Right cardiac atrium (tissue), 5 donors: ENCODE measurements around the gene OR6X1. TPM values are rescaled to one million over a fixed set of nuclear protein-coding genes. Genes with fewer than 3 reads are reported as not detected.
"Not testable (repeated sequence)": the region's sequence is repeated elsewhere in the genome, so short reads cannot be mapped to it uniquely, and the experiment has no call there.

Source experiments
- ATAC-seq, 2 donors: fragments of 200-7000 bp; cut with Tn5 transposase; one replicate each; pipeline versions ENCODE4 v1.8.0 to v1.9.1; 2020; ENCODE audit warnings: moderate library complexity in 2 of 2, mild to moderate bottlenecking in 1 of 2
- DNase-seq, 3 donors: peaks; one replicate each; pipeline ENCODE4 v3.0.0-alpha.2; 2020
- H3K27ac ChIP-seq: one replicate; pipeline ENCODE4 v1.5.1; 2013; ENCODE audit warnings: mild to moderate bottlenecking, low read length, control low read depth, moderate library complexity
- H3K27me3 ChIP-seq: one replicate; pipeline ENCODE4 v1.6.1; 2013; ENCODE audit not compliant: control insufficient read depth, insufficient read depth
- H3K4me1 ChIP-seq: one replicate; pipeline ENCODE4 v1.6.1; 2013; ENCODE audit warnings: low read length; ENCODE audit not compliant: control insufficient read depth, insufficient read depth
- H3K4me3 ChIP-seq: one replicate; pipeline ENCODE4 v1.5.1; 2013; ENCODE audit warnings: low read length, control low read depth
- H3K9me3 ChIP-seq: one replicate; pipeline ENCODE4 v1.6.1; 2013; ENCODE audit warnings: low read length; ENCODE audit not compliant: control insufficient read depth
- WGBS: extraction: QIAGEN DNeasy Blood & Tissue Kit; methylation state at CpG from one replicate; pipeline ENCODE4 v1.1.7; 2013; 5-methylcytosine and 5-hydroxymethylcytosine counted together
- intact Hi-C, 4 donors: fragments of 100-400 bp; cut with DNase I; formaldehyde crosslinking; loops; one replicate each; pipeline versions ENCODE4 v1.11.0 to v1.14.0; 2022 to 2023
- polyA plus RNA-seq: library from polyadenylated mRNA; stranded (reverse); fragments of 200-250 nt; gene quantifications from one replicate; pipeline ENCODE4 v1.2.3, GENCODE V29; 2013
- total RNA-seq, 4 donors: library from RNA; stranded (reverse); fragmentation: NEBNext Ultra II Directional; extraction: Animal tissue kit (Norgen Biotek cat#: 25700); gene quantifications; one replicate each; pipeline ENCODE4 v1.2.1, GENCODE V29; 2021
- donor health status: healthy with polysubstance abuse.
- donor health status: DM: no; HTN: yes; CAD: no.
- donor health status: DM: no; HTN: no; CAD: no.
- donor health status: DM: no; HTN: yes; CAD: no; lungs with severe emphysema.
- donor health status: DM: yes; HTN: yes; CAD: no.

Gene OR6X1
- total and polyA plus RNA-seq, 5 donors: not detected

GRCh38 chr11:123753110-123753509 is 1.2 kb downstream of the OR6X1 start:
- Histone ChIP-seq H3K4me1 (no peaks in the 10 kb centered on the region), H3K27ac (no peak overlapping the region), H3K4me3 (no peak overlapping the region), H3K27me3 (no peaks in the 10 kb centered on the region), H3K9me3 (no peaks in the 10 kb centered on the region)
- DNase-seq (no peak), ATAC-seq (no peak)
- intact Hi-C loops: no loop called here

- 71% methylated on average over 1 of the region's 1 CpG for WGBS
- Histone ChIP-seq H3K9me3 (no peaks in the 10 kb centered on the region), H3K4me3 (no peak overlapping the region), H3K27me3 (no peaks in the 10 kb centered on the region), H3K4me1 (no peaks in the 10 kb centered on the region), H3K27ac (no peak overlapping the region)
- DNase-seq (no peak), ATAC-seq (no peak)
- intact Hi-C loops: no loop called here
Measured at GRCh38 chr11:123751781-123752180, 2.5 kb downstream of the OR6X1 start.

- intact Hi-C loops, H3K4me3 ChIP-seq, H3K9me3 ChIP-seq, ATAC-seq, DNase-seq, H3K27me3 ChIP-seq, H3K4me1 ChIP-seq, H3K27ac ChIP-seq: not testable (repeated sequence)
- WGBS: 91% methylated on average over 2 of the region's 2 CpGs
Measured at GRCh38 chr11:123748349-123748748, 6.0 kb downstream of the OR6X1 start.

- Histone ChIP-seq H3K4me1 (no peaks in the 10 kb centered on the region), H3K27ac (no peak overlapping the region), H3K4me3 (no peak overlapping the region), H3K9me3 (no peaks in the 10 kb centered on the region), H3K27me3 (no peaks in the 10 kb centered on the region)
- intact Hi-C loops: no loop called here
- ATAC-seq: no peak
- no peak for DNase-seq
- 69% methylated on average over 2 of the region's 2 CpGs for WGBS
Measured at GRCh38 chr11:123745764-123746451, 8.4 kb downstream of the OR6X1 start.

- H3K27me3 ChIP-seq: no peaks in the 10 kb centered on the region
- intact Hi-C loops: no loop called here
- no peaks in the 10 kb centered on the region for H3K9me3 ChIP-seq
- ATAC-seq (no peak), DNase-seq (no peak)
- no peak overlapping the region for H3K27ac ChIP-seq
- WGBS: 49% methylated on average over 3 of the region's 3 CpGs
- peaks cover 4% of the 10 kb centered on the region for H3K4me1 ChIP-seq
- H3K4me3 ChIP-seq: peak overlapping the region; percentile 98
Measured at GRCh38 chr11:123742724-123743120, 11.6 kb downstream of the OR6X1 start.

- H3K27ac ChIP-seq: peak overlapping the region; percentile 80
- intact Hi-C loops: no loop called here
- H3K9me3 ChIP-seq: no peaks in the 10 kb centered on the region
- H3K27me3 ChIP-seq: no peaks in the 10 kb centered on the region
- ATAC-seq (peak in 1 of 2 donors; percentile 8), DNase-seq (no peak)
- H3K4me3 ChIP-seq: peak overlapping the region; percentile 98
- peaks cover 4% of the 10 kb centered on the region for H3K4me1 ChIP-seq
- 19% methylated on average over 12 of the region's 12 CpGs for WGBS
Measured at GRCh38 chr11:123742031-123742723, 12.1 kb downstream of the OR6X1 start.

GRCh38 chr11:123741159-123742030 is 12.9 kb downstream of the OR6X1 start, which contains the start of gene ZNF202:
Gene ZNF202, minus strand, starts transcription at chr11:123741660. Its CDS starts 10,772 bp downstream, at chr11:123730888.
- no peaks in the 10 kb centered on the region for H3K9me3 ChIP-seq
- DNase-seq: peak; percentile 94 to 97 (median 96)
- ATAC-seq: peak; percentile 99

GRCh38 chr11:123740787-123741158 is 13.5 kb downstream of the OR6X1 start:
- peak in 1 of 2 donors; percentile 2 for ATAC-seq

More at GRCh38 chr11:123741159-123742030, 12.9 kb downstream of the OR6X1 start, which contains the start of gene ZNF202:
- Histone ChIP-seq H3K4me1 (peaks cover 4% of the 10 kb centered on the region), H3K27ac (peak within 1 kb of the TSS; percentile 80), H3K4me3 (peak within 1 kb of the TSS; percentile 98), H3K27me3 (no peaks in the 10 kb centered on the region)
- intact Hi-C loops: no loop called here
- WGBS: under 1% methylated on average over 67 of the region's 67 CpGs

GRCh38 chr11:123738374-123738773 is 15.9 kb downstream of the OR6X1 start:
- no peak for DNase-seq
- Histone ChIP-seq H3K27ac (no peak overlapping the region), H3K4me1 (peaks cover 4% of the 10 kb centered on the region), H3K4me3 (no peak overlapping the region), H3K27me3 (no peaks in the 10 kb centered on the region), H3K9me3 (no peaks in the 10 kb centered on the region)
- intact Hi-C loops: no loop called here
- 0% methylated on average over 2 of the region's 2 CpGs for WGBS
- ATAC-seq: no peak

More at GRCh38 chr11:123740787-123741158, 13.5 kb downstream of the OR6X1 start:
- no peaks in the 10 kb centered on the region for H3K9me3 ChIP-seq
- peak overlapping the region; percentile 80 for H3K27ac ChIP-seq
- H3K4me1 ChIP-seq: peaks cover 4% of the 10 kb centered on the region
- peak overlapping the region; percentile 98 for H3K4me3 ChIP-seq
- no peaks in the 10 kb centered on the region for H3K27me3 ChIP-seq
- no peak for DNase-seq
- intact Hi-C loops: no loop called here
- 2% methylated on average over 6 of the region's 6 CpGs for WGBS

GRCh38 chr11:123736769-123737168 is 17.5 kb downstream of the OR6X1 start:
- intact Hi-C loops: no loop called here
- Histone ChIP-seq H3K27me3 (no peaks in the 10 kb centered on the region), H3K4me1 (peaks cover 4% of the 10 kb centered on the region), H3K9me3 (no peaks in the 10 kb centered on the region), H3K4me3 (no peak overlapping the region), H3K27ac (no peak overlapping the region)
- DNase-seq: no peak
- no peak for ATAC-seq
- 92% methylated on average over 3 of the region's 3 CpGs for WGBS

GRCh38 chr11:123729602-123730001 is 24.7 kb downstream of the OR6X1 start:
- Histone ChIP-seq H3K9me3 (no peaks in the 10 kb centered on the region), H3K4me3 (no peak overlapping the region), H3K27me3 (no peaks in the 10 kb centered on the region), H3K4me1 (no peaks in the 10 kb centered on the region), H3K27ac (no peak overlapping the region)
- intact Hi-C loops: no loop called here
- 68% methylated on average over 8 of the region's 8 CpGs for WGBS
- ATAC-seq (no peak), DNase-seq (no peak)
